Measurements from ENCODE around the gene SSNA1. TPM values are rescaled to one million over a fixed set of nuclear protein-coding genes. Genes with fewer than 3 reads are reported as not detected.

The SSNA1 gene
- total and polyA plus RNA-seq, 9 of the 15 experiments (the other 6 are each of a cell fraction or from before 2014, with no cell fraction given), result 1.9 to 130 (median 57.1) TPM

GRCh38 chr9:137218754-137219271 is 30.3 kb downstream of the SSNA1 start (continued):
- peak; percentile 92 for TF ChIP-seq HMGN3 (IDR thresholded peaks at IDR 0.05; ENCODE audit: borderline replicate concordance, extremely low read depth, insufficient read length, low read depth, low read length)
- no peak for TF ChIP-seq MED1 (CRISPR knock-in tag; IDR thresholded peaks at IDR 0.05; ENCODE audit: borderline replicate concordance)
- no peak for TF ChIP-seq ZNF3 (CRISPR knock-in tag; IDR thresholded peaks at IDR 0.05)
- peak; percentile 95 for TF ChIP-seq SPI1 (IDR thresholded peaks at IDR 0.05; ENCODE audit: borderline replicate concordance, low read depth, low read length)
- TF ChIP-seq, protein P1, sequence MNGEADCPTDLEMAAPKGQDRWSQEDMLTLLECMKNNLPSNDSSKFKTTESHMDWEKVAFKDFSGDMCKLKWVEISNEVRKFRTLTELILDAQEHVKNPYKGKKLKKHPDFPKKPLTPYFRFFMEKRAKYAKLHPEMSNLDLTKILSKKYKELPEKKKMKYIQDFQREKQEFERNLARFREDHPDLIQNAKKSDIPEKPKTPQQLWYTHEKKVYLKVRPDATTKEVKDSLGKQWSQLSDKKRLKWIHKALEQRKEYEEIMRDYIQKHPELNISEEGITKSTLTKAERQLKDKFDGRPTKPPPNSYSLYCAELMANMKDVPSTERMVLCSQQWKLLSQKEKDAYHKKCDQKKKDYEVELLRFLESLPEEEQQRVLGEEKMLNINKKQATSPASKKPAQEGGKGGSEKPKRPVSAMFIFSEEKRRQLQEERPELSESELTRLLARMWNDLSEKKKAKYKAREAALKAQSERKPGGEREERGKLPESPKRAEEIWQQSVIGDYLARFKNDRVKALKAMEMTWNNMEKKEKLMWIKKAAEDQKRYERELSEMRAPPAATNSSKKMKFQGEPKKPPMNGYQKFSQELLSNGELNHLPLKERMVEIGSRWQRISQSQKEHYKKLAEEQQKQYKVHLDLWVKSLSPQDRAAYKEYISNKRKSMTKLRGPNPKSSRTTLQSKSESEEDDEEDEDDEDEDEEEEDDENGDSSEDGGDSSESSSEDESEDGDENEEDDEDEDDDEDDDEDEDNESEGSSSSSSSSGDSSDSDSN (IDR thresholded peaks at IDR 0.05; ENCODE audit: borderline replicate concordance in 1 of 2, low read depth in 2 of 2, low read length in 2 of 2), result peak in 1 of 2 experiments; percentile 72; a peak in 2 of 4 replicates
- no peak for TF ChIP-seq SIN3B (IDR thresholded peaks at IDR 0.05; ENCODE audit: low read depth)
- 0 out of 2 replicates have a peak, but pooled peaks have one; percentile 67 for TF ChIP-seq MXI1 (IDR thresholded peaks at IDR 0.05; ENCODE audit: low read depth, low read length)
- TF ChIP-seq ARHGAP35 (IDR thresholded peaks at IDR 0.05; ENCODE audit: partially characterized antibody), result no peak
- TF ChIP-seq NEUROD1 (IDR thresholded peaks at IDR 0.05; ENCODE audit: borderline replicate concordance, low read depth, low read length, partially characterized antibody), result peak; percentile 85
- peak; percentile 58; the same call in 1 of the 2 replicates for TF ChIP-seq HDAC8 (tag; IDR thresholded peaks at IDR 0.05)
- TF ChIP-seq NR3C1 (CRISPR knock-in tag; IDR thresholded peaks at IDR 0.05), result no peak
- TF ChIP-seq CBX2 (IDR thresholded peaks at IDR 0.05; ENCODE audit: insufficient read depth, low read length, poor library complexity, severe bottlenecking), result no peak
- peak in 1 of 2 experiments; percentile 28 for TF ChIP-seq E2F6 (IDR thresholded peaks at IDR 0.05; ENCODE audit: borderline replicate concordance in 1 of 2, extremely low read depth in 1 of 2, insufficient read depth in 1 of 2, insufficient read length in 1 of 2, low read depth in 1 of 2, low read length in 1 of 2, poor library complexity in 1 of 2, severe bottlenecking in 1 of 2)
- TF ChIP-seq, protein P2, sequence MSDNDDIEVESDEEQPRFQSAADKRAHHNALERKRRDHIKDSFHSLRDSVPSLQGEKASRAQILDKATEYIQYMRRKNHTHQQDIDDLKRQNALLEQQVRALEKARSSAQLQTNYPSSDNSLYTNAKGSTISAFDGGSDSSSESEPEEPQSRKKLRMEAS (CRISPR knock-in tag; IDR thresholded peaks at IDR 0.05), result peak; percentile 58
- TF ChIP-seq, protein P3, sequence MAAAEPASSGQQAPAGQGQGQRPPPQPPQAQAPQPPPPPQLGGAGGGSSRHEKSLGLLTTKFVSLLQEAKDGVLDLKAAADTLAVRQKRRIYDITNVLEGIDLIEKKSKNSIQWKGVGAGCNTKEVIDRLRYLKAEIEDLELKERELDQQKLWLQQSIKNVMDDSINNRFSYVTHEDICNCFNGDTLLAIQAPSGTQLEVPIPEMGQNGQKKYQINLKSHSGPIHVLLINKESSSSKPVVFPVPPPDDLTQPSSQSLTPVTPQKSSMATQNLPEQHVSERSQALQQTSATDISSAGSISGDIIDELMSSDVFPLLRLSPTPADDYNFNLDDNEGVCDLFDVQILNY (CRISPR knock-in tag; IDR thresholded peaks at IDR 0.05), result 0 out of 2 replicates have a peak, but pooled peaks have one; percentile 33
- no peak for TF ChIP-seq ZBTB1 (CRISPR knock-in tag; IDR thresholded peaks at IDR 0.05; ENCODE audit: borderline replicate concordance, low read depth)
- TF ChIP-seq TEAD4 (IDR thresholded peaks at IDR 0.05; ENCODE audit: low read length), result peak; percentile 66
- TF ChIP-seq TEAD4 (CRISPR knock-in tag; IDR thresholded peaks at IDR 0.05; ENCODE audit: borderline replicate concordance), result no peak
- TF ChIP-seq ZNF511 (CRISPR knock-in tag; IDR thresholded peaks at IDR 0.05), result no peak
- TF ChIP-seq KAT2B (IDR thresholded peaks at IDR 0.05; ENCODE audit: low read depth, low read length), result no peak
- TF ChIP-seq ZNF584 (CRISPR knock-in tag; IDR thresholded peaks at IDR 0.05; ENCODE audit: low read depth), result no peak
- TF ChIP-seq ZNF134 (CRISPR knock-in tag; conservative IDR thresholded peaks at IDR 0.05), result no peak
- no peak for TF ChIP-seq ZNF561 (CRISPR knock-in tag; conservative IDR thresholded peaks at IDR 0.05)
